ENCODE measurements around the gene NOG. TPM values are rescaled to one million over a fixed set of nuclear protein-coding genes. Genes with fewer than 3 reads are reported as not detected.

Gene NOG
- total RNA-seq, 4 donors from 2014 or later: 0.30 to 1.0 TPM; not detected in 2

GRCh38 chr17:56557682-56558081 is 35.8 kb upstream of the NOG start:
- Histone ChIP-seq H3K9me3 (no peaks in the 10 kb centered on the region), H3K27ac (no peak overlapping the region), H3K36me3 (no peaks in the 10 kb centered on the region), H3K4me1 (peaks cover 5% of the 10 kb centered on the region), H3K27me3 (peaks cover 6% of the 10 kb centered on the region), H3K4me3 (no peak overlapping the region)
- 75% methylated on average over 7 of the region's 8 CpGs for WGBS
- DNase-seq (ENCODE audit: low spot score in 2 of 2): no peak
- no peak for TF ChIP-seq CTCF (IDR thresholded peaks at IDR 0.05)
- no peak for TF ChIP-seq POLR2AphosphoS5 (IDR thresholded peaks at IDR 0.05)
- TF ChIP-seq POLR2A (IDR thresholded peaks at IDR 0.05): no peak
- TF ChIP-seq EP300 (IDR thresholded peaks at IDR 0.05): no peak

- peaks cover 6% of the 10 kb centered on the region for H3K27me3 ChIP-seq
- H3K4me1 ChIP-seq: peaks cover 5% of the 10 kb centered on the region
- no peak for DNase-seq (ENCODE audit: low spot score in 2 of 2)
- no peak overlapping the region for H3K27ac ChIP-seq
- 51% methylated on average over 7 of the region's 7 CpGs for WGBS
- no peaks in the 10 kb centered on the region for H3K9me3 ChIP-seq
- H3K4me3 ChIP-seq: no peak overlapping the region
- no peaks in the 10 kb centered on the region for H3K36me3 ChIP-seq
- no peak for TF ChIP-seq CTCF (IDR thresholded peaks at IDR 0.05)
- no peak for TF ChIP-seq EP300 (IDR thresholded peaks at IDR 0.05)
- TF ChIP-seq POLR2A (IDR thresholded peaks at IDR 0.05): no peak
- no peak for TF ChIP-seq POLR2AphosphoS5 (IDR thresholded peaks at IDR 0.05)
Measured at GRCh38 chr17:56558088-56558487, 35.4 kb upstream of the NOG start.

GRCh38 chr17:56570199-56570598 is 23.3 kb upstream of the NOG start:
- Histone ChIP-seq H3K9me3 (no peaks in the 10 kb centered on the region), H3K27me3 (peaks cover 4% of the 10 kb centered on the region), H3K4me3 (no peak overlapping the region), H3K36me3 (no peaks in the 10 kb centered on the region), H3K4me1 (no peaks in the 10 kb centered on the region), H3K27ac (no peak overlapping the region)
- 40% methylated on average over 3 of the region's 3 CpGs for WGBS
- TF ChIP-seq POLR2A (IDR thresholded peaks at IDR 0.05) (no peak), CTCF (IDR thresholded peaks at IDR 0.05) (no peak), EP300 (IDR thresholded peaks at IDR 0.05) (no peak)
- no peak for DNase-seq (ENCODE audit: low spot score in 2 of 2)

GRCh38 chr17:56571456-56571855 is 22.0 kb upstream of the NOG start:
- WGBS: 89% methylated on average over 1 of the region's 1 CpG
- Histone ChIP-seq H3K4me1 (no peaks in the 10 kb centered on the region), H3K9me3 (no peaks in the 10 kb centered on the region), H3K27ac (no peak overlapping the region), H3K36me3 (no peaks in the 10 kb centered on the region), H3K27me3 (peaks cover 4% of the 10 kb centered on the region), H3K4me3 (no peak overlapping the region)
- TF ChIP-seq EP300 (IDR thresholded peaks at IDR 0.05) (no peak), POLR2AphosphoS5 (IDR thresholded peaks at IDR 0.05) (no peak)
- no peak for DNase-seq (ENCODE audit: low spot score in 2 of 2)

GRCh38 chr17:56577190-56577842 is 16.2 kb upstream of the NOG start:
- H3K9me3 ChIP-seq: no peaks in the 10 kb centered on the region
- no peak for TF ChIP-seq POLR2AphosphoS5 (IDR thresholded peaks at IDR 0.05)
- TF ChIP-seq POLR2A (IDR thresholded peaks at IDR 0.05): no peak
- no peak for TF ChIP-seq CTCF (IDR thresholded peaks at IDR 0.05)
- TF ChIP-seq EP300 (IDR thresholded peaks at IDR 0.05): no peak
- no peak for DNase-seq (ENCODE audit: low spot score in 2 of 2)
- H3K27me3 ChIP-seq: peaks cover 23% of the 10 kb centered on the region
- WGBS: 50% methylated on average over 5 of the region's 5 CpGs
- no peaks in the 10 kb centered on the region for H3K4me1 ChIP-seq
- no peak overlapping the region for H3K27ac ChIP-seq
- no peak overlapping the region for H3K4me3 ChIP-seq
- H3K36me3 ChIP-seq: no peaks in the 10 kb centered on the region

- TF ChIP-seq EP300 (IDR thresholded peaks at IDR 0.05) (no peak), CTCF (IDR thresholded peaks at IDR 0.05) (no peak), POLR2A (IDR thresholded peaks at IDR 0.05) (no peak), POLR2AphosphoS5 (IDR thresholded peaks at IDR 0.05) (no peak)
- Histone ChIP-seq H3K4me1 (no peaks in the 10 kb centered on the region), H3K36me3 (no peaks in the 10 kb centered on the region), H3K27ac (no peak overlapping the region), H3K27me3 (peaks cover 24% of the 10 kb centered on the region), H3K9me3 (no peaks in the 10 kb centered on the region), H3K4me3 (no peak overlapping the region)
- WGBS: 9% methylated on average over 15 of the region's 15 CpGs
- no peak for DNase-seq (ENCODE audit: low spot score in 2 of 2)
Measured at GRCh38 chr17:56577843-56578204, 15.7 kb upstream of the NOG start.

Measured in suprapubic skin (tissue), 4 donors.